RWPE2 (cell line): ENCODE data around the gene SHC2.

Experiments used
- ATAC-seq: fragments of 200-7000 bp; cut with Tn5 transposase; 3 replicates; pipeline ENCODE4 v1.9.1; 2021; ENCODE audit warnings: low read depth
- DNase-seq: peaks from one replicate; pipeline ENCODE4 v3.0.0-alpha.2; 2020; ENCODE audit warnings: low spot score
- H3K27ac ChIP-seq: fragments of 450-650 bp; 2 replicates; pipeline ENCODE4 v1.5.1; 2017; ENCODE audit warnings: mild to moderate bottlenecking; ENCODE audit not compliant: poor library complexity, severe bottlenecking
- H3K27me3 ChIP-seq: fragments of 250-450 bp; sonication (Bioruptor Pico); 2 replicates; pipeline ENCODE4 v1.5.1; 2021; ENCODE audit warnings: mild to moderate bottlenecking, moderate library complexity; ENCODE audit not compliant: insufficient read depth, poor library complexity, severe bottlenecking
- H3K36me3 ChIP-seq: fragments of 250-450 bp; sonication (Bioruptor Pico); 2 replicates; pipeline ENCODE4 v1.5.1; 2020; ENCODE audit warnings: low read depth, mild to moderate bottlenecking, moderate library complexity
- H3K4me1 ChIP-seq: fragments of 250-450 bp; sonication (Bioruptor Pico); 2 replicates; pipeline ENCODE4 v1.5.1; 2021; ENCODE audit warnings: mild to moderate bottlenecking, moderate library complexity; ENCODE audit not compliant: insufficient read depth, poor library complexity, severe bottlenecking
- H3K4me3 ChIP-seq: fragments of 250-450 bp; sonication (Bioruptor Pico); 2 replicates; pipeline ENCODE4 v1.5.1; 2021; ENCODE audit warnings: mild to moderate bottlenecking, moderate library complexity; ENCODE audit not compliant: severe bottlenecking
- H3K9me3 ChIP-seq: fragments of 250-450 bp; sonication (Bioruptor Pico); 2 replicates; pipeline ENCODE4 v1.5.1; 2021; ENCODE audit warnings: mild to moderate bottlenecking, moderate library complexity; ENCODE audit not compliant: severe bottlenecking
- CTCF ChIP-seq: fragments of 450-650 bp; IDR thresholded peaks from one replicate; pipeline ENCODE4 v1.5.1; 2017; ENCODE audit warnings: mild to moderate bottlenecking, moderate library complexity; ENCODE audit not compliant: poor library complexity, severe bottlenecking

Gene SHC2

GRCh38 chr19:367561-367960 is 93.3 kb downstream of the SHC2 start:
- no peaks in the 10 kb centered on the region for H3K36me3 ChIP-seq
- H3K27me3 ChIP-seq, result no peaks in the 10 kb centered on the region
- DNase-seq, result peak; percentile 23
- no peak for ATAC-seq
- H3K9me3 ChIP-seq, result no peaks in the 10 kb centered on the region
- H3K27ac ChIP-seq, result no peak overlapping the region
- no peak overlapping the region for H3K4me3 ChIP-seq
- no peaks in the 10 kb centered on the region for H3K4me1 ChIP-seq
- no peak for TF ChIP-seq CTCF

GRCh38 chr19:366951-367350 is 93.9 kb downstream of the SHC2 start:
- TF ChIP-seq CTCF, result no peak
- ATAC-seq, result no peak
- H3K27ac ChIP-seq, result no peak overlapping the region

More at GRCh38 chr19:366951-367350, 93.9 kb downstream of the SHC2 start:
- Histone ChIP-seq H3K4me1 (no peaks in the 10 kb centered on the region), H3K36me3 (no peaks in the 10 kb centered on the region), H3K4me3 (no peak overlapping the region), H3K27me3 (no peaks in the 10 kb centered on the region), H3K9me3 (no peaks in the 10 kb centered on the region)
- peak; percentile 11 for DNase-seq
